H9 (cell line): ENCODE data around the gene CACNA1H. TPM values are rescaled to one million over a fixed set of nuclear protein-coding genes. Genes with fewer than 3 reads are reported as not detected.
A peak's percentile ranks its signal among the peaks of the same experiment; 100 is the strongest.

Experiments used
- DNase-seq: peaks from one replicate; pipeline ENCODE4 v3.0.0-alpha.2; 2017
- H2AFZ ChIP-seq: one replicate; pipeline ENCODE4 v1.6.1; 2013; ENCODE audit warnings: mild to moderate bottlenecking, low read length, control low read depth, moderate library complexity
- H2AK5ac ChIP-seq: 2 replicates; pipeline ENCODE4 v1.6.1; 2013; ENCODE audit warnings: low read length, control low read depth, mixed read lengths; ENCODE audit not compliant: insufficient read length
- H2BK120ac ChIP-seq: one replicate; pipeline ENCODE4 v1.6.1; 2013; ENCODE audit warnings: low read depth, mild to moderate bottlenecking, low read length, control low read depth, inconsistent platforms; ENCODE audit not compliant: poor library complexity, severe bottlenecking
- H2BK12ac ChIP-seq: 2 replicates; pipeline ENCODE4 v1.6.1; 2013; ENCODE audit warnings: low read length, control low read depth, mixed read lengths, low read depth; ENCODE audit not compliant: insufficient read length
- H2BK15ac ChIP-seq: 2 replicates; pipeline ENCODE4 v1.6.1; 2013; ENCODE audit warnings: low read depth, low read length, control low read depth
- H2BK20ac ChIP-seq: one replicate; pipeline ENCODE4 v1.6.1; 2013; ENCODE audit warnings: low read depth, mild to moderate bottlenecking, low read length, control low read depth, inconsistent platforms; ENCODE audit not compliant: poor library complexity, severe bottlenecking
- H2BK5ac ChIP-seq: 2 replicates; pipeline ENCODE4 v1.6.1; 2013; ENCODE audit warnings: low read length, control low read depth, mixed read lengths; ENCODE audit not compliant: insufficient read length
- H3K14ac ChIP-seq: 2 replicates; pipeline ENCODE4 v1.6.1; 2013; ENCODE audit warnings: low read length, control low read depth; ENCODE audit not compliant: insufficient read depth
- H3K18ac ChIP-seq: 2 replicates; pipeline ENCODE4 v1.6.1; 2013; ENCODE audit warnings: low read depth, mild to moderate bottlenecking, mixed read lengths, low read length, control low read depth; ENCODE audit not compliant: insufficient read length
- H3K23ac ChIP-seq: 2 replicates; pipeline ENCODE4 v1.6.1; 2013; ENCODE audit warnings: low read length, control low read depth, mixed read lengths, low read depth; ENCODE audit not compliant: insufficient read length
- H3K23me2 ChIP-seq: 2 replicates; pipeline ENCODE4 v1.6.1; 2013; ENCODE audit warnings: low read depth, mild to moderate bottlenecking, mixed read lengths, low read length, control low read depth; ENCODE audit not compliant: insufficient read length, poor library complexity, severe bottlenecking
- H3K27ac ChIP-seq: 2 replicates; pipeline ENCODE4 v1.5.1; 2013; ENCODE audit warnings: low read length, control low read depth, mixed read lengths, low read depth; ENCODE audit not compliant: insufficient read length
- H3K27me3 ChIP-seq: 2 replicates; pipeline ENCODE4 v1.6.1; 2013; ENCODE audit warnings: low read length, control low read depth, inconsistent platforms; ENCODE audit not compliant: insufficient read depth
- H3K4ac ChIP-seq: 2 replicates; pipeline ENCODE4 v1.6.1; 2013; ENCODE audit warnings: low read depth, mild to moderate bottlenecking, control low read depth, inconsistent platforms, low read length, moderate library complexity
- H3K4me1 ChIP-seq: 2 replicates; pipeline ENCODE4 v1.6.1; 2013; ENCODE audit warnings: low read length, control low read depth, inconsistent platforms; ENCODE audit not compliant: insufficient read depth
- H3K4me2 ChIP-seq: 2 replicates; pipeline ENCODE4 v1.6.1; 2013; ENCODE audit warnings: low read length, control low read depth, mixed read lengths; ENCODE audit not compliant: insufficient read length, insufficient read depth
- H3K56ac ChIP-seq: 2 replicates; pipeline ENCODE4 v1.6.1; 2013; ENCODE audit warnings: low read depth, mild to moderate bottlenecking, mixed read lengths, low read length, control low read depth; ENCODE audit not compliant: insufficient read length
- H3K79me1 ChIP-seq: 2 replicates; pipeline ENCODE4 v1.6.1; 2013; ENCODE audit warnings: low read depth, mild to moderate bottlenecking, moderate library complexity, low read length, control low read depth, inconsistent platforms; ENCODE audit not compliant: insufficient read depth, poor library complexity, severe bottlenecking
- H3K79me2 ChIP-seq: 2 replicates; pipeline ENCODE4 v1.6.1; 2013; ENCODE audit warnings: low read length, control low read depth, inconsistent platforms; ENCODE audit not compliant: insufficient read depth
- H3K9ac ChIP-seq: 2 replicates; pipeline ENCODE4 v1.6.1; 2013; ENCODE audit warnings: low read length, control low read depth, mixed read lengths; ENCODE audit not compliant: insufficient read length; ENCODE audit errors: extremely low read depth
- H3K9me3 ChIP-seq: one replicate; pipeline ENCODE4 v1.6.1; 2013; ENCODE audit warnings: low read depth, low read length, inconsistent platforms; ENCODE audit not compliant: control insufficient read depth
- H3T11ph ChIP-seq: one replicate; pipeline ENCODE4 v1.6.1; 2013; ENCODE audit warnings: mild to moderate bottlenecking, low read length, control low read depth, inconsistent platforms
- H4K20me1 ChIP-seq: one replicate; pipeline ENCODE4 v1.6.1; 2013; ENCODE audit not compliant: control insufficient read depth, insufficient read length, insufficient read depth
- H4K5ac ChIP-seq: 2 replicates; pipeline ENCODE4 v1.6.1; 2013; ENCODE audit warnings: low read depth, mild to moderate bottlenecking, mixed read lengths, low read length, control low read depth; ENCODE audit not compliant: insufficient read length
- H4K8ac ChIP-seq: replicated peaks from 2 replicates; pipeline ENCODE4 v1.6.1; 2013; ENCODE audit warnings: low read length, control low read depth, mixed read lengths, low read depth; ENCODE audit not compliant: insufficient read length
- H4K91ac ChIP-seq: 2 replicates; pipeline ENCODE4 v1.6.1; 2013; ENCODE audit warnings: low read depth, mild to moderate bottlenecking, moderate library complexity, mixed read lengths, low read length, control low read depth; ENCODE audit not compliant: insufficient read length
- H3K27ac Mint-ChIP-seq, 3 experiments: 2 replicates in 2 of 3; 3 replicates in 1 of 3; pipeline ENCODE4 v1.8.0; 2020 to 2021; ENCODE audit warnings: mixed read lengths in 3 of 3, mild to moderate bottlenecking in 1 of 3, moderate library complexity in 1 of 3
- H3K27me3 Mint-ChIP-seq: 2 replicates; pipeline ENCODE4 v1.8.0; 2021; ENCODE audit warnings: low read depth, mild to moderate bottlenecking, moderate library complexity, mixed read lengths
- H3K36me3 Mint-ChIP-seq, 3 experiments: 2 replicates in 2 of 3; 3 replicates in 1 of 3; pipeline ENCODE4 v1.8.0; 2020 to 2021; ENCODE audit warnings: low read depth in 3 of 3, mixed read lengths in 3 of 3; ENCODE audit not compliant: insufficient read depth in 1 of 3
- H3K4me1 Mint-ChIP-seq, 2 experiments: 2 replicates each; pipeline ENCODE4 v1.8.0; 2020; ENCODE audit warnings: mixed read lengths in 2 of 2
- H3K4me3 Mint-ChIP-seq, 2 experiments: 2 replicates in 1 of 2; 3 replicates in 1 of 2; pipeline ENCODE4 v1.8.0; 2020 to 2021; ENCODE audit warnings: mild to moderate bottlenecking in 2 of 2, mixed read lengths in 2 of 2, moderate library complexity in 1 of 2
- H3K9me3 Mint-ChIP-seq, 2 experiments: 2 replicates in 1 of 2; 3 replicates in 1 of 2; pipeline ENCODE4 v1.8.0; 2020; ENCODE audit warnings: mild to moderate bottlenecking in 2 of 2, mixed read lengths in 2 of 2, moderate library complexity in 1 of 2
- CTCF ChIP-seq: fragments of 200-600 bp; sonication (generic); conservative IDR thresholded peaks from 3 replicates; pipeline ENCODE4 v1.8.0; 2021; ENCODE audit warnings: antibody characterized with exemption, mild to moderate bottlenecking
- WGBS: extraction: QIAGEN DNeasy Blood & Tissue Kit; methylation state at CpG from one replicate; pipeline ENCODE4 v1.1.7; 2013; ENCODE audit warnings: missing lambda C conversion rate, low lambda C conversion rate, mixed read lengths; ENCODE audit not compliant: insufficient read length; ENCODE audit errors: extremely low coverage; 5-methylcytosine and 5-hydroxymethylcytosine counted together
- total RNA-seq: library from RNA; stranded (reverse); gene quantifications from 2 replicates; pipeline ENCODE4 v1.2.1, GENCODE V29; 2021

Gene CACNA1H
- total RNA-seq, 1 experiment from 2014 or later = 43.3 TPM

GRCh38 chr16:1184156-1184868, 31.4 kb downstream of the CACNA1H start:
- H3K36me3 Mint-ChIP-seq = peaks cover 0 to 8% (median 7%) of the 10 kb centered on the region in 3 experiments; a peak in 3 of 7 replicates
- H2BK20ac ChIP-seq = no peak overlapping the region
- no peak overlapping the region for H3T11ph ChIP-seq
- H3K79me1 ChIP-seq = no peaks in the 10 kb centered on the region
- no peak overlapping the region for H3K4me3 Mint-ChIP-seq
- H3K4ac ChIP-seq = no peak overlapping the region
- H3K4me1 ChIP-seq = no peaks in the 10 kb centered on the region
- no peaks in the 10 kb centered on the region for H3K9me3 Mint-ChIP-seq
- no peak overlapping the region for H4K5ac ChIP-seq
- H3K9me3 ChIP-seq = no peaks in the 10 kb centered on the region
- no peak overlapping the region for H4K91ac ChIP-seq
- no peaks in the 10 kb centered on the region for H3K79me2 ChIP-seq
- peaks cover 2% of the 10 kb centered on the region for H3K23me2 ChIP-seq
- no peak overlapping the region for H2AK5ac ChIP-seq
- no peak for TF ChIP-seq CTCF
- no peak overlapping the region for H3K4me2 ChIP-seq
- no peak overlapping the region; the same call in 1 of the 2 replicates for H3K14ac ChIP-seq
- no peak overlapping the region for H3K27ac ChIP-seq
- H3K27me3 Mint-ChIP-seq = no peaks in the 10 kb centered on the region
- H3K9ac ChIP-seq = no peak overlapping the region
- peaks cover 3 to 17% of the 10 kb centered on the region in 2 experiments; a peak in 2 of 4 replicates for H3K4me1 Mint-ChIP-seq
- no peak overlapping the region for H3K23ac ChIP-seq
- no CpG with 5 or more reads among the region's 26 CpGs for WGBS
- H2BK12ac ChIP-seq = no peak overlapping the region
- no peak overlapping the region for H2BK15ac ChIP-seq
- H2AFZ ChIP-seq = no peak overlapping the region
- H2BK120ac ChIP-seq = no peak overlapping the region
- H3K27ac Mint-ChIP-seq = peak overlapping the region in 1 of 3 experiments; percentile 65; a peak in 1 of 7 replicates
- no peak overlapping the region for H2BK5ac ChIP-seq
- DNase-seq = no peak
- H3K56ac ChIP-seq = no peak overlapping the region
- H3K27me3 ChIP-seq = no peaks in the 10 kb centered on the region
- no peak overlapping the region for H4K8ac ChIP-seq
- H4K20me1 ChIP-seq = no peaks in the 10 kb centered on the region
- no peak overlapping the region for H3K18ac ChIP-seq
